PC-3 (cell line): Measurements from ENCODE around the gene TMEM94.

Experiments
- EZH2 ChIP-seq: fragments of 300-600 bp; sonication (generic); IDR thresholded peaks from one replicate; pipeline ENCODE4 v1.6.1; 2017; ENCODE audit warnings: antibody characterized with exemption, mild to moderate bottlenecking, low read length; ENCODE audit not compliant: unreplicated experiment
- TF ChIP-seq, protein P1 (sequence below): fragments of 300-600 bp; sonication (generic); conservative IDR thresholded peaks from 2 replicates; pipeline ENCODE4 v1.5.1; 2017; ENCODE audit warnings: antibody characterized with exemption, low read depth, mild to moderate bottlenecking, low read length

GRCh38 chr17:75457047-75457654 is 716 bp downstream of the TMEM94 start:
- TF ChIP-seq, protein P1, sequence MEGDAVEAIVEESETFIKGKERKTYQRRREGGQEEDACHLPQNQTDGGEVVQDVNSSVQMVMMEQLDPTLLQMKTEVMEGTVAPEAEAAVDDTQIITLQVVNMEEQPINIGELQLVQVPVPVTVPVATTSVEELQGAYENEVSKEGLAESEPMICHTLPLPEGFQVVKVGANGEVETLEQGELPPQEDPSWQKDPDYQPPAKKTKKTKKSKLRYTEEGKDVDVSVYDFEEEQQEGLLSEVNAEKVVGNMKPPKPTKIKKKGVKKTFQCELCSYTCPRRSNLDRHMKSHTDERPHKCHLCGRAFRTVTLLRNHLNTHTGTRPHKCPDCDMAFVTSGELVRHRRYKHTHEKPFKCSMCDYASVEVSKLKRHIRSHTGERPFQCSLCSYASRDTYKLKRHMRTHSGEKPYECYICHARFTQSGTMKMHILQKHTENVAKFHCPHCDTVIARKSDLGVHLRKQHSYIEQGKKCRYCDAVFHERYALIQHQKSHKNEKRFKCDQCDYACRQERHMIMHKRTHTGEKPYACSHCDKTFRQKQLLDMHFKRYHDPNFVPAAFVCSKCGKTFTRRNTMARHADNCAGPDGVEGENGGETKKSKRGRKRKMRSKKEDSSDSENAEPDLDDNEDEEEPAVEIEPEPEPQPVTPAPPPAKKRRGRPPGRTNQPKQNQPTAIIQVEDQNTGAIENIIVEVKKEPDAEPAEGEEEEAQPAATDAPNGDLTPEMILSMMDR: no peak
- TF ChIP-seq EZH2: no peak
